Hepatocyte (in vitro differentiated cells): Measurements from ENCODE around the gene MITF. TPM values are rescaled to one million over a fixed set of nuclear protein-coding genes. Genes with fewer than 3 reads are reported as not detected.

Experiments
- DNase-seq: peaks from one replicate; pipeline ENCODE4 v3.0.0-alpha.2; 2016; ENCODE audit warnings: low spot score
- H2AFZ ChIP-seq: fragments of 200-600 bp; sonication (generic); 2 replicates; pipeline ENCODE4 v1.6.0; 2016; ENCODE audit warnings: antibody characterized with exemption, mild to moderate bottlenecking
- H3K27ac ChIP-seq: fragments of 200-600 bp; sonication (generic); 2 replicates; pipeline ENCODE4 v1.5.1; 2016; ENCODE audit warnings: mild to moderate bottlenecking
- H3K27me3 ChIP-seq: fragments of 200-600 bp; sonication (generic); 2 replicates; pipeline ENCODE4 v1.6.1; 2016
- H3K36me3 ChIP-seq: fragments of 200-600 bp; sonication (generic); replicated peaks from 2 replicates; pipeline ENCODE4 v1.5.1; 2016; ENCODE audit warnings: low read depth; ENCODE audit not compliant: insufficient read depth
- H3K4me1 ChIP-seq: fragments of 200-600 bp; sonication (generic); 2 replicates; pipeline ENCODE4 v1.5.1; 2016; ENCODE audit warnings: mild to moderate bottlenecking, moderate library complexity; ENCODE audit not compliant: insufficient read depth
- H3K4me2 ChIP-seq: fragments of 200-600 bp; sonication (generic); 2 replicates; pipeline ENCODE4 v1.6.0; 2016
- H3K4me3 ChIP-seq: fragments of 200-600 bp; sonication (generic); 2 replicates; pipeline ENCODE4 v1.5.1; 2016; ENCODE audit warnings: mild to moderate bottlenecking
- H3K79me2 ChIP-seq: fragments of 200-600 bp; sonication (generic); 2 replicates; pipeline ENCODE4 v1.6.0; 2017; ENCODE audit warnings: mild to moderate bottlenecking
- H3K9me2 ChIP-seq: fragments of 200-600 bp; sonication (generic); replicated peaks from 2 replicates; pipeline ENCODE4 v1.6.0; 2017; ENCODE audit warnings: mild to moderate bottlenecking; ENCODE audit not compliant: insufficient read depth
- H3K9me3 ChIP-seq: fragments of 200-600 bp; sonication (generic); 2 replicates; pipeline ENCODE4 v1.5.1; 2016; ENCODE audit warnings: low read depth, mild to moderate bottlenecking
- H4K20me1 ChIP-seq: fragments of 200-600 bp; sonication (generic); 2 replicates; pipeline ENCODE4 v1.6.0; 2016; ENCODE audit warnings: mild to moderate bottlenecking; ENCODE audit not compliant: insufficient read depth, poor library complexity, severe bottlenecking
- EZH2 ChIP-seq: fragments of 200-600 bp; sonication (generic); IDR thresholded peaks from 2 replicates; pipeline ENCODE4 v1.6.1; 2016; ENCODE audit warnings: antibody characterized with exemption, mild to moderate bottlenecking, borderline replicate concordance
- EZH2phosphoT487 ChIP-seq: fragments of 200-600 bp; sonication (generic); IDR thresholded peaks from one replicate; pipeline ENCODE4 v1.6.1; 2018; ENCODE audit warnings: antibody characterized with exemption, mild to moderate bottlenecking, low read depth, moderate library complexity; ENCODE audit not compliant: unreplicated experiment, severe bottlenecking
- WGBS: methylation state at CpG from one replicate; pipeline ENCODE4 v1.1.6; 2016; ENCODE audit warnings: low lambda C conversion rate; ENCODE audit errors: missing lambda C conversion rate; 5-methylcytosine and 5-hydroxymethylcytosine counted together
- polyA plus RNA-seq: library from polyadenylated mRNA; unstranded; fragments of >200 nt; fragmentation: Nextera tagmentation; extraction: Ambion mirVana; gene quantifications from 2 replicates; pipeline ENCODE4 v1.2.1, GENCODE V29; 2016
- total RNA-seq: library from RNA; depleted of rRNA; stranded (reverse); fragments of >200 nt; gene quantifications from 2 replicates; pipeline ENCODE4 v1.2.3, GENCODE V29; 2014
- TF ChIP-seq, protein P1 (sequence below): fragments of 200-600 bp; sonication (generic); IDR thresholded peaks from 2 replicates; pipeline ENCODE4 v1.5.1; 2016; ENCODE audit warnings: antibody characterized with exemption, mild to moderate bottlenecking; ENCODE audit not compliant: poor library complexity

Gene MITF
- total and polyA plus RNA-seq, 2 experiments from 2014 or later: 7.1 to 14.2 TPM

DNA sequence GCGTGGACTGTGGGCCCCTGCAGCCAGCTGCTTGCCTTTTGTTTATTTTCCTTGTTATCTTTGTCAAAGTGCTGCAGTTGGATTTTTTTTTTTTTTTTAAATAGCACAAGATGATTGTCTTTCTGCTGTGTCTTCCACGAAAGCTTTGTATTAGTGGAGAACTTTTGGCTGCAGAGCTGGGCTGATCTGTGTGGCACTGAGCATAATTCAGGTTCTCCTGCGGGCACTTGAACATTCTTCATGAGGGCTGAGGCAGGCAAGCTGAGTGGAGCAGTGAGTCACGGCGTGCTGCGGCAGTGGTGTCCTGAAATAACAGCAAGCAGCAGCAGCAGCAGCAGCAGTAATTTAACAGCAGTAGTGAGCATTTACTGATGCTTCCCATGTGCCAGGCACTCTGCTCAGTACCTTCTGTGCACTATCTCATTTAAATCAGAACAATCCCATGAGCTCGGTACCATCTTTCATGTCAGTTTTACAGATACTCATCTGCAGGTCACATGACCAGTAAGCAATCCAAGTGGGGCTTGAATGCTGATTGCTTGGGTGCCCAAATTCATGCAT lies 45.8 kb downstream of the MITF start:
- Histone ChIP-seq H3K4me1 (peaks cover 30% of the 10 kb centered on the region), H3K79me2 (no peaks in the 10 kb centered on the region), H3K4me3 (no peak overlapping the region), H3K27ac (peak overlapping the region; percentile 6), H3K27me3 (no peaks in the 10 kb centered on the region), H4K20me1 (no peaks in the 10 kb centered on the region), H3K9me2 (no peaks in the 10 kb centered on the region), H3K36me3 (no peaks in the 10 kb centered on the region), H3K9me3 (no peaks in the 10 kb centered on the region), H2AFZ (no peak overlapping the region), H3K4me2 (peak overlapping the region; percentile 53)
- DNase-seq: peak; percentile 67
- 28% methylated on average over 7 of the region's 7 CpGs for WGBS
- no peak for TF ChIP-seq EZH2phosphoT487
- TF ChIP-seq, protein P1, sequence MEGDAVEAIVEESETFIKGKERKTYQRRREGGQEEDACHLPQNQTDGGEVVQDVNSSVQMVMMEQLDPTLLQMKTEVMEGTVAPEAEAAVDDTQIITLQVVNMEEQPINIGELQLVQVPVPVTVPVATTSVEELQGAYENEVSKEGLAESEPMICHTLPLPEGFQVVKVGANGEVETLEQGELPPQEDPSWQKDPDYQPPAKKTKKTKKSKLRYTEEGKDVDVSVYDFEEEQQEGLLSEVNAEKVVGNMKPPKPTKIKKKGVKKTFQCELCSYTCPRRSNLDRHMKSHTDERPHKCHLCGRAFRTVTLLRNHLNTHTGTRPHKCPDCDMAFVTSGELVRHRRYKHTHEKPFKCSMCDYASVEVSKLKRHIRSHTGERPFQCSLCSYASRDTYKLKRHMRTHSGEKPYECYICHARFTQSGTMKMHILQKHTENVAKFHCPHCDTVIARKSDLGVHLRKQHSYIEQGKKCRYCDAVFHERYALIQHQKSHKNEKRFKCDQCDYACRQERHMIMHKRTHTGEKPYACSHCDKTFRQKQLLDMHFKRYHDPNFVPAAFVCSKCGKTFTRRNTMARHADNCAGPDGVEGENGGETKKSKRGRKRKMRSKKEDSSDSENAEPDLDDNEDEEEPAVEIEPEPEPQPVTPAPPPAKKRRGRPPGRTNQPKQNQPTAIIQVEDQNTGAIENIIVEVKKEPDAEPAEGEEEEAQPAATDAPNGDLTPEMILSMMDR: no peak
- TF ChIP-seq EZH2: no peak

DNA sequence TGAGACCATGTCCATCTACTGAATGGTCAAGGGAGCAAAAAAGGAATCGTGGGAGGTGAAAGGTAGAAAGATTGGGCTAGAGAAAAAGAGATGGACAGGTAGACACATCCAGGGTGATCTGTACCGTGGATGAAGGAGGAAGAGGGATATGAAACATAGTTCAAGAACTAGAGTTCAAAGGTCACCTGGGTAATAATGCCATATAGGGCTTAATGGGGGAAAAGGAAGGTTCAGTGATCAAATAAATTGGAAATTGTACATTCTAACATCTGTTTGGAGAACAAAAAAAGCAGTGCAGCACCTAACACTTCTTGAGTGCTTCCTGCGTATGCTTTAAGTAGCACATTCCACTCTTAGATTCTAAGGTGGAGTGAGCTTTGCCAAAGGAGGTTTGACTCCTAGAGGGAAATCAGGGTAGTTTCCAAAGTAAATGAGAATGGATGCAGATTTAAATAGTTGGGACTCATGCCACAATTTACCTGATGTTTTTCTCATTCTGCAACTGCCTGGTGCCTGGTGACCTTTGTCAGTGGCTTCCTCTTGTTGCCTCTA lies 46.6 kb downstream of the MITF start:
- Histone ChIP-seq H3K4me2 (no peak overlapping the region), H3K9me3 (no peaks in the 10 kb centered on the region), H3K27ac (no peak overlapping the region), H3K36me3 (no peaks in the 10 kb centered on the region), H3K27me3 (no peaks in the 10 kb centered on the region), H3K4me3 (no peak overlapping the region), H2AFZ (no peak overlapping the region), H3K9me2 (no peaks in the 10 kb centered on the region), H3K4me1 (peaks cover 30% of the 10 kb centered on the region), H4K20me1 (no peaks in the 10 kb centered on the region), H3K79me2 (no peaks in the 10 kb centered on the region)
- TF ChIP-seq EZH2phosphoT487: no peak
- TF ChIP-seq, protein P1: no peak
- TF ChIP-seq EZH2: no peak
- WGBS: 88% methylated on average over 3 of the region's 3 CpGs
- DNase-seq: no peak

DNA sequence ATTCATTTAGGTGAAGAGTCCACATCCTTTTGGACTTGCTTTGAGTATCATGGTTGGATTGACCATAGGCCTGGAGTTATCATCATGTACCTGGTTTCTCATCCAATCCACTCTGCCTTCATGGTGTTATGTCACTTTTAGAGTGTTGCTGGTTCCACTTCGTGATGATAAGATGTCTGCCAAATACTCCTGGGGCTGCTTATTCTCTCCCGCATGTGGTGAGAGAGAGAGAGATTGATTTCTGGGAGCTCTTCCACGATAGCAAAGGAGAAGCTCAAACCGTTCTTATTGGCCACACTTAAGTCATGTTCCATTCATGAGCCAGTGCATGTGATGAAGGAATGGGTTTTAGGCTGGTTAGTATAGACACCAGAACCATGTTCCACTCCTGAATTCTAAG lies 47.6 kb downstream of the MITF start:
- H3K27me3 ChIP-seq: no peaks in the 10 kb centered on the region
- DNase-seq: no peak
- H2AFZ ChIP-seq: no peak overlapping the region
- no peak overlapping the region for H3K4me3 ChIP-seq
- H3K4me1 ChIP-seq: peaks cover 30% of the 10 kb centered on the region
- H3K27ac ChIP-seq: peak overlapping the region; percentile 16
- no peak for TF ChIP-seq EZH2
- TF ChIP-seq, protein P1: no peak
- TF ChIP-seq EZH2phosphoT487: no peak
- no peak overlapping the region for H3K4me2 ChIP-seq
- no peaks in the 10 kb centered on the region for H4K20me1 ChIP-seq
- H3K79me2 ChIP-seq: no peaks in the 10 kb centered on the region
- H3K9me3 ChIP-seq: no peaks in the 10 kb centered on the region
- H3K9me2 ChIP-seq: no peaks in the 10 kb centered on the region
- no peaks in the 10 kb centered on the region for H3K36me3 ChIP-seq
- 76% methylated on average over 4 of the region's 4 CpGs for WGBS
